Ishikawa (cell line): Measurements from ENCODE around the gene ACTRT2.

Experiments
- REST ChIP-seq: IDR thresholded peaks from 2 replicates; pipeline ENCODE4 v1.6.1; 2012; ENCODE audit warnings: low read depth, mild to moderate bottlenecking
- YY1 ChIP-seq: IDR thresholded peaks from 2 replicates; pipeline ENCODE4 v1.6.1; 2012; ENCODE audit warnings: low read depth

GRCh38 chr1:2990376-2991115 is 30.7 kb upstream of the ACTRT2 start:
- TF ChIP-seq YY1 (no peak), REST (no peak)
